Central memory CD4-positive, alpha-beta T cell (primary cell): ENCODE results near the gene KCNQ4.

Source experiments
- DNase-seq: peaks from one replicate; pipeline ENCODE4 v3.0.0; 2022

Gene KCNQ4

GRCh38 chr1:40842207-40842606 is 58.6 kb downstream of the KCNQ4 start:
- DNase-seq: no peak

GRCh38 chr1:40842691-40843090 is 59.1 kb downstream of the KCNQ4 start:
- DNase-seq: no peak

GRCh38 chr1:40844079-40844478 is 60.5 kb downstream of the KCNQ4 start:
- DNase-seq: no peak

- DNase-seq: no peak
Measured at GRCh38 chr1:40844887-40845878, 61.6 kb downstream of the KCNQ4 start.

DNA sequence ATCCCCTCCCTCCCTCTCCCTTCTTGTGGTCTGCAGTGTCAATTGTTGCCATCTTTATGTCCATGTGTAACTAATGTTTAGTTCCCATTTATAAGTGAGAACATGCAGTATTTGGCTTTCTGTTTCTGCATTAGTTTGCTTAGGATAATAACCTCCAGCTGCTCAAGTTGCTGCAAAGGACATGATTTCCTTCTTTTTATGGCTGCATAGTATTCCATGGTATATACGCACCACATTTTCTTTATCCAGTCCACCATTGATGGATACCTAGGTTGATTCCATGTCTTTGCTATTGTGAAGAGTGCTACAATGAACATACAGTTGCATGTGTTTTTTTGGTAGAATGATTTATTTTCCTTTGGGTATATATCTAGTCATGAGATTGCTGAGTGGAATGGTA is 62.3 kb downstream of the KCNQ4 start:
- no peak for DNase-seq

DNA sequence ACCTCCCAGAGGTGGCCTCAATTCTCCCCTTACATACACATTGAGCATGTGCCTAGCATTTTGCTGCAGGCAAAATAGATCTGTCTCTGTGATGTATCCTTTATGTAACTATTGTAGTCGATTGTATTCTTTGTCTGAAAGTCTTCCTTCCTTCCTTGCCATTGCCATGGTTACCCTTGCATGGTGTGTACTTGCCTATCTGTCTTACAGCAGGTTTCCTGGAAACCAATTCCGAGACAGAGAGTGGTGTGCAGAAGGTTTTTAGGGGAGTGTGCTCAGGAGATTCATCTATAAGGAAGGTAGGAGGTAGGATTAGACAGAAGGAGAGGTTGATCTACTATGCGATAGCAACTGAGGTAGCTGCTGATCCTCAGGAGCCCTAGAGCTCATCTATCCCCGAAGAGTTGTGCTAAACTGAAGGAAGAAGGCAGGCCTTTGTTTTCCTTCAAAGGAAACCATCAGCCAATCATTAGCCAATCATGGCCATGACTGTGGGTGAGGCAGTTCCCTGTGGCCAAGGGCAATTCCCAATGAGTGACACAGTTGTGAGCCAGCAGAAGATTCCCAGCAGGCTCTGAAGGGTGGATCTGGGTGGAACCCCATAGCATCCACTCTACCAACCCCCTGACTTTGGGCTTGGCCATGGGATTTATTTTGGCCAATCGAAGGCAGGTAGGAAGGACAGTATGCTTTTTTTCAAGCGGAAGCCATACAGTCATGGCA is 63.6 kb downstream of the KCNQ4 start:
- no peak for DNase-seq

DNA sequence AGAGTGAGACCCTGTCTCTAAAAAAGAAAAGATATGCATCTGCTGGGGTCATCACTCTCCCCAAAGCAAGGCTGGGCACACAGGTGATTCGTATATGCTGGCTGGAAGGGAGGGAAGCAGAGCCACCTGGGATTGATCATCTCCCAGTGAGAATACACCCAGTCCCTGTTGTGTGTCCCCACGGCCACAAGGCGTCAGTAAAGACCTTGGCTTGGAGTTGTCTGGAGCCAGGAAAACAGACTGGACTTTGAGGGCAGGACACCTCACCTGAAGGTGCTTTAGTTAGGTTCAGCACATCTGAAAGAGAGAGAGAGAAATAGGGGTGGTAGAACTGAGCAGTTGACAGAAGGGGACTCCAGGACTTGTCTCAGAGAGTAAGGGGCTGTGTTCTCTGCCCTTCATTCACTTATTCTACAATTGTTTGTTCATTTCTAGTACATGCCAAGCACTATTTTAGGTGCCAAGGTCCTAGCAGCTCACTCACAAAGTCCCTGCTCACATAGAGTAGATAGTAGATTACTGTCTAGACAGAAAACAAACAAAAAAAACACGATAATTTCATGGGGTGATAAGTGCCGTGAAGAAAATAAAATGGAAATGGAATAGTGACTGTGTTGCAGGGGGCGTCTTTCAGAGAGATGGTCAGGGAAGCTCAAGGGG is 65.1 kb downstream of the KCNQ4 start:
- DNase-seq: no peak

GRCh38 chr1:40849801-40850592 is 66.4 kb downstream of the KCNQ4 start:
- DNase-seq: peak; percentile 68

DNA sequence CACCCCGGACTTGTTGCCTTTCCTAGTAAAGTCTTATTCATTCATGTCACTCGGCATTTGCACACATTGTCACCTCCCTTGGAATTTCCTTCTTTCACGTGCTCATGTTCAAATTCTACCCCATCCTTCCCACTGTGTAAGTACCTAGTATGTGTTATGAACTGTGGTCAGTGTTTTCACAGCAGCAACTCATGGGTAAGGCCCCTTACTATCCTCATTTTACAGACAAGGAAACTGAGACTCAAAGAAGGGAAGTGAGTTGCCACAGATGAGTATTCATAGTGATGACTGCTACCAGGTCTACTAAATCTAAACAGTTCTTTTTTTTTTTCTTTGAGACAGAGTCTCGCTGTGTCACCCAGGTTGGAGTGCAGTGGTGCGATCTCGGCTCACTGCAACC is 68.1 kb downstream of the KCNQ4 start:
- no peak for DNase-seq

GRCh38 chr1:40853113-40853884 is 69.7 kb downstream of the KCNQ4 start:
- no peak for DNase-seq

- no peak for DNase-seq
Measured at GRCh38 chr1:40853885-40854170, 70.2 kb downstream of the KCNQ4 start.

- no peak for DNase-seq
Measured at GRCh38 chr1:40855513-40855912, 71.9 kb downstream of the KCNQ4 start.

DNA sequence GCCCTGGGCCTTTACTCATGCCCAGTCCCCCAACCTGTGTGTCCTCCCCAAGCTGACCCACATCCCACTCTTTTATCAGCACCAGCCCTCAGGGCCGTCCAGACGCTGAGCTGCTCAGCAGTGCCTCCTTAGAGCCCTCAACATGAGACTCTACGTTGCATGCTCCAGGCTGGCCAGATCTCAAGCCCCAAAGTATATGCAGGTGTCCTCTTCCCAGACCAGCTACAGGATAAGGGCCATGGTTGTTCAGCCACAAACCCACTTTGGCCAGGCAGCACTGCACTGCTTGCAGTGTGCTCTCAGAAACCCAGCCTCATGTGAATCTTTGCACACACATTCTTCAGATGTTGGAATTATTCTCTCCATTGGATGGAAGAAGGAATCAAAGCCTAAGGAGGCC is 72.5 kb downstream of the KCNQ4 start:
- DNase-seq: no peak

DNA sequence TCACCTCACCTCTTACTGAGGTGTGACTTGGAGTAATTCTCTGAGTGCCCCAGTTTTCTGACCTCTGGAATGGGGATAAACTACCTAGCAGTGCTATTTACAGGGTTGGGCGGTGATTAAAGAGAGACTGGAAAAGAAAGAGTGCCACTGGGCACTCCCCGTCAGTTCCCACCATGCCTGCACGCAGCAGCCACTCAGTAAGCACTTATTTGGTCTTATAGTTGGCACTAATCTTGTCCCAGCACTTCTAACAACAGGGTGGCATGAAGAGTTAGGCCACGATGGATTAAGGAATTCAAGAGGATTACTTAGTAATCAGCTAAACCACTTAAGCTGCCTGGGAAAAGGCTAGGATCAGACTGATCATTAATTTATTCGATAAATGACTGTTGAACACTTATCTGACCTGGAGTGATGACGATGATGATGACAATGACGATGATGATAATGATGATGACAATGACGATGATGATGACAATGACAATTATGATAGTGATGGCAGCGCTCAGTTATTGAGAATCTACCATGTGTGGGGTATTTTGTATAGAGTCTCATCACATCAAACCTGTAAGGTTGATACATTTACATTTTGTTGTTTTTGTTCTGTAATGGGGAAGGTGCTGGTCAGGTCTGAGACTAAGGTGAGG is 73.2 kb downstream of the KCNQ4 start:
- DNase-seq: no peak

- no peak for DNase-seq
Measured at GRCh38 chr1:40857737-40858136, 74.2 kb downstream of the KCNQ4 start.

- DNase-seq: no peak
Measured at GRCh38 chr1:40858856-40859416, 75.3 kb downstream of the KCNQ4 start.

DNA sequence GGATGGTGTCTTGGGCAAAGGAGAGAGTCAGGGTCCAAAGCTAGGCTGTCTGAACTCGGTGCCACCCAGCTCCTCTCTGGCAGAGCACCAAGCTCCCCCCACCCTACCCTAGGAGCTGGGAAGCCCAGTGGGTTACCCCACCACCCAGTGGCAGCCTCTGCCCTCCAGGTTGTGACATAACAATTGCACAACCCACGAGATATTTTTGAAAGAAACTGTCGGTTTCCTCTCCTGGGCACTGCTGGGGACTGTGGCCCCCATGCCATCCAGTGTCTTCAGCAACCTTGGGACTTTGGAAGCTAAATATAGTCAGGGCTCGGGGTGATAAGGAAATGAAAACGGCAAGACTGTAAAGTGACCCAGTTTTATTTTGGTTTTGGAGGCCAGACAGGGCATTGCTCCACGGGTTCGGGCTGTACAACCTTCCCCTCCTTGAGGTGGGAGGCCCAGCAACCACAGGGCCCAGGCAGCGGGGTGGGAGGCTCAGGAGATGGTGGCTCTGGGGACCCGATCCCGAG is 77.2 kb downstream of the KCNQ4 start:
- DNase-seq: no peak

GRCh38 chr1:40861224-40862003 is 77.8 kb downstream of the KCNQ4 start:
- peak; percentile 34 for DNase-seq

DNA sequence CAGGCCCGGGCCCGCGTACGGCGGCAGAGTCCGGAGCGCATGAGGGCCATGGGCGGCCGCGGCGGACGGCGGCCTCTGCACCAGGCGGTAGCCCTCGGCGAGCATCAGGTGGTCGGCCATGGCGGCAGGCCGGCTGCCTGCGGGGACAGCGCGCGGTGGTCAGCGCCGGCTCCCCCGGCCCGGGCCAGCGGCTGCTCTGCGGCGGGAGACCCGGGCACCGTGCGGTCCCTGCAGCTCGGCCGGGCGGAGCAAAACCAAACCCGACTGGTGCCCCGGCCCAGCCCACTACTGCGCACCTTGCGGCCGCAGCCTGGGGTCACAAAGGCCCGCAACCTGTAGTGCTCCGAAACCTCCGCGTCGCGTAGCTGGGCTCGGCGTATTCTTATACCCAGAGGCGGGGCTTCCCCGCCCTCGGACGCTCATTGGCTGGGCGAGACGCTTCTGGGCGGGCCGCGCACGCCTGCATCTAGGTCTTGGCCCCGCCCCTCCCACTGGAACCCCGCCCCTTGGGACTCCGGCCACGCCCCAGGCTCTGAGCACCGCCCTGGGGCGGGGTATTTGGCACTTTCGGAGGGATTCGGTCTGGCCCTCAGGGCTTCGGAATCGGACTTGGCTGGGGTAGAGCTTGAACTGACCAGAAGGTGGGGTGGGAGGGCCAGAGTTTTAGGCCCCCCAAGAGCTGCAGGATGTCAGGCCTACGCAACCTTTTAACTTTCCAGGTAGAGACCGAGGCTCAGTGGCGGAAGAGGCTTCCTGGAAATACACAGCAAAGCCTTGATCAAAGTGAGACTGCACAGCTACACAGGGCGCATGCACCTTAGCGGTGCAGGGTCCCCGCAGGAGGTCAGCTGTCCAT is 78.6 kb downstream of the KCNQ4 start, which contains the start of gene CITED4:
Gene CITED4, minus strand, starts transcription at position 356 of the 856 bp plus-strand sequence. Its CDS starts 236 bp downstream, at position 120.
- peak; percentile 93 for DNase-seq
